H9 (cell line): ENCODE results near the gene SCNN1B. TPM values are rescaled to one million over a fixed set of nuclear protein-coding genes. Genes with fewer than 3 reads are reported as not detected.
A peak's percentile ranks its signal among the peaks of the same experiment; 100 is the strongest.

ENCODE experiments used
- DNase-seq: peaks from one replicate; pipeline ENCODE4 v3.0.0-alpha.2; 2017
- H2AFZ ChIP-seq: one replicate; pipeline ENCODE4 v1.6.1; 2013; ENCODE audit warnings: mild to moderate bottlenecking, low read length, control low read depth, moderate library complexity
- H2AK5ac ChIP-seq: 2 replicates; pipeline ENCODE4 v1.6.1; 2013; ENCODE audit warnings: low read length, control low read depth, mixed read lengths; ENCODE audit not compliant: insufficient read length
- H2BK120ac ChIP-seq: one replicate; pipeline ENCODE4 v1.6.1; 2013; ENCODE audit warnings: low read depth, mild to moderate bottlenecking, low read length, control low read depth, inconsistent platforms; ENCODE audit not compliant: poor library complexity, severe bottlenecking
- H2BK12ac ChIP-seq: 2 replicates; pipeline ENCODE4 v1.6.1; 2013; ENCODE audit warnings: low read length, control low read depth, mixed read lengths, low read depth; ENCODE audit not compliant: insufficient read length
- H2BK15ac ChIP-seq: 2 replicates; pipeline ENCODE4 v1.6.1; 2013; ENCODE audit warnings: low read depth, low read length, control low read depth
- H2BK20ac ChIP-seq: one replicate; pipeline ENCODE4 v1.6.1; 2013; ENCODE audit warnings: low read depth, mild to moderate bottlenecking, low read length, control low read depth, inconsistent platforms; ENCODE audit not compliant: poor library complexity, severe bottlenecking
- H2BK5ac ChIP-seq: 2 replicates; pipeline ENCODE4 v1.6.1; 2013; ENCODE audit warnings: low read length, control low read depth, mixed read lengths; ENCODE audit not compliant: insufficient read length
- H3K14ac ChIP-seq: 2 replicates; pipeline ENCODE4 v1.6.1; 2013; ENCODE audit warnings: low read length, control low read depth; ENCODE audit not compliant: insufficient read depth
- H3K18ac ChIP-seq: 2 replicates; pipeline ENCODE4 v1.6.1; 2013; ENCODE audit warnings: low read depth, mild to moderate bottlenecking, mixed read lengths, low read length, control low read depth; ENCODE audit not compliant: insufficient read length
- H3K23ac ChIP-seq: 2 replicates; pipeline ENCODE4 v1.6.1; 2013; ENCODE audit warnings: low read length, control low read depth, mixed read lengths, low read depth; ENCODE audit not compliant: insufficient read length
- H3K23me2 ChIP-seq: 2 replicates; pipeline ENCODE4 v1.6.1; 2013; ENCODE audit warnings: low read depth, mild to moderate bottlenecking, mixed read lengths, low read length, control low read depth; ENCODE audit not compliant: insufficient read length, poor library complexity, severe bottlenecking
- H3K27ac ChIP-seq: 2 replicates; pipeline ENCODE4 v1.5.1; 2013; ENCODE audit warnings: low read length, control low read depth, mixed read lengths, low read depth; ENCODE audit not compliant: insufficient read length
- H3K27me3 ChIP-seq: 2 replicates; pipeline ENCODE4 v1.6.1; 2013; ENCODE audit warnings: low read length, control low read depth, inconsistent platforms; ENCODE audit not compliant: insufficient read depth
- H3K4ac ChIP-seq: 2 replicates; pipeline ENCODE4 v1.6.1; 2013; ENCODE audit warnings: low read depth, mild to moderate bottlenecking, control low read depth, inconsistent platforms, low read length, moderate library complexity
- H3K4me1 ChIP-seq: 2 replicates; pipeline ENCODE4 v1.6.1; 2013; ENCODE audit warnings: low read length, control low read depth, inconsistent platforms; ENCODE audit not compliant: insufficient read depth
- H3K4me2 ChIP-seq: 2 replicates; pipeline ENCODE4 v1.6.1; 2013; ENCODE audit warnings: low read length, control low read depth, mixed read lengths; ENCODE audit not compliant: insufficient read length, insufficient read depth
- H3K56ac ChIP-seq: 2 replicates; pipeline ENCODE4 v1.6.1; 2013; ENCODE audit warnings: low read depth, mild to moderate bottlenecking, mixed read lengths, low read length, control low read depth; ENCODE audit not compliant: insufficient read length
- H3K79me1 ChIP-seq: 2 replicates; pipeline ENCODE4 v1.6.1; 2013; ENCODE audit warnings: low read depth, mild to moderate bottlenecking, moderate library complexity, low read length, control low read depth, inconsistent platforms; ENCODE audit not compliant: insufficient read depth, poor library complexity, severe bottlenecking
- H3K79me2 ChIP-seq: 2 replicates; pipeline ENCODE4 v1.6.1; 2013; ENCODE audit warnings: low read length, control low read depth, inconsistent platforms; ENCODE audit not compliant: insufficient read depth
- H3K9ac ChIP-seq: 2 replicates; pipeline ENCODE4 v1.6.1; 2013; ENCODE audit warnings: low read length, control low read depth, mixed read lengths; ENCODE audit not compliant: insufficient read length; ENCODE audit errors: extremely low read depth
- H3K9me3 ChIP-seq: one replicate; pipeline ENCODE4 v1.6.1; 2013; ENCODE audit warnings: low read depth, low read length, inconsistent platforms; ENCODE audit not compliant: control insufficient read depth
- H3T11ph ChIP-seq: one replicate; pipeline ENCODE4 v1.6.1; 2013; ENCODE audit warnings: mild to moderate bottlenecking, low read length, control low read depth, inconsistent platforms
- H4K20me1 ChIP-seq: one replicate; pipeline ENCODE4 v1.6.1; 2013; ENCODE audit not compliant: control insufficient read depth, insufficient read length, insufficient read depth
- H4K5ac ChIP-seq: 2 replicates; pipeline ENCODE4 v1.6.1; 2013; ENCODE audit warnings: low read depth, mild to moderate bottlenecking, mixed read lengths, low read length, control low read depth; ENCODE audit not compliant: insufficient read length
- H4K8ac ChIP-seq: replicated peaks from 2 replicates; pipeline ENCODE4 v1.6.1; 2013; ENCODE audit warnings: low read length, control low read depth, mixed read lengths, low read depth; ENCODE audit not compliant: insufficient read length
- H4K91ac ChIP-seq: 2 replicates; pipeline ENCODE4 v1.6.1; 2013; ENCODE audit warnings: low read depth, mild to moderate bottlenecking, moderate library complexity, mixed read lengths, low read length, control low read depth; ENCODE audit not compliant: insufficient read length
- H3K27ac Mint-ChIP-seq, 3 experiments: 2 replicates in 2 of 3; 3 replicates in 1 of 3; pipeline ENCODE4 v1.8.0; 2020 to 2021; ENCODE audit warnings: mixed read lengths in 3 of 3, mild to moderate bottlenecking in 1 of 3, moderate library complexity in 1 of 3
- H3K27me3 Mint-ChIP-seq: 2 replicates; pipeline ENCODE4 v1.8.0; 2021; ENCODE audit warnings: low read depth, mild to moderate bottlenecking, moderate library complexity, mixed read lengths
- H3K36me3 Mint-ChIP-seq, 3 experiments: 2 replicates in 2 of 3; 3 replicates in 1 of 3; pipeline ENCODE4 v1.8.0; 2020 to 2021; ENCODE audit warnings: low read depth in 3 of 3, mixed read lengths in 3 of 3; ENCODE audit not compliant: insufficient read depth in 1 of 3
- H3K4me1 Mint-ChIP-seq, 2 experiments: 2 replicates each; pipeline ENCODE4 v1.8.0; 2020; ENCODE audit warnings: mixed read lengths in 2 of 2
- H3K4me3 Mint-ChIP-seq, 2 experiments: 2 replicates in 1 of 2; 3 replicates in 1 of 2; pipeline ENCODE4 v1.8.0; 2020 to 2021; ENCODE audit warnings: mild to moderate bottlenecking in 2 of 2, mixed read lengths in 2 of 2, moderate library complexity in 1 of 2
- H3K9me3 Mint-ChIP-seq, 2 experiments: 2 replicates in 1 of 2; 3 replicates in 1 of 2; pipeline ENCODE4 v1.8.0; 2020; ENCODE audit warnings: mild to moderate bottlenecking in 2 of 2, mixed read lengths in 2 of 2, moderate library complexity in 1 of 2
- whole genome bisulfite sequencing: extraction: QIAGEN DNeasy Blood & Tissue Kit; methylation state at CpG from one replicate; pipeline ENCODE4 v1.1.7; 2013; ENCODE audit warnings: missing lambda C conversion rate, low lambda C conversion rate, mixed read lengths; ENCODE audit not compliant: insufficient read length; ENCODE audit errors: extremely low coverage; 5-methylcytosine and 5-hydroxymethylcytosine counted together
- total RNA-seq: library from RNA; stranded (reverse); gene quantifications from 2 replicates; pipeline ENCODE4 v1.2.1, GENCODE V29; 2021
- TF ChIP-seq, protein P1 (sequence below): fragments of 200-600 bp; sonication (generic); conservative IDR thresholded peaks from 3 replicates; pipeline ENCODE4 v1.8.0; 2021; ENCODE audit warnings: antibody characterized with exemption, mild to moderate bottlenecking

SCNN1B gene
- total RNA-seq, 1 experiment from 2014 or later = 0.11 TPM

DNA sequence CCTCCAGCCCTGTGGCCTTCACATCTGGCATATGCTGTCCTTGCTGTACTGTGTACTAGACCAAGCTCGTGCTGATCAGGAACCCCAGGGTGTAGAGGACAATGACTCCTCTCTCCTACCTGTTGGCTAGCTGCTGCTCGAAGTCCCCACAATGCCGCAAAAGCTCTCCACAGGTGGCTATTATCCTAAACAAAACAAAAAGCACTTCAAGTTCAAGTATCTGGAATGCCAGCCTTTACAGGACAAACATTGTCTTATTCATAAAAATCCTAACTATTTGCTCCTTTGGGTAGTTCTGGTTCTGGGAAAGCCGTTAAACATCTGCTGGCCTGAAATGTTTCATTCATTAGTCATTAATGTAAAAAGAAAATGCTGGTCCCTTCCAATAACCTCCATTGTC is 108.1 kb downstream of the SCNN1B start:
- Histone ChIP-seq H2BK5ac (no peak overlapping the region), H3K23ac (no peak overlapping the region), H3K56ac (no peak overlapping the region), H3K27ac (no peak overlapping the region), H3K4me2 (no peak overlapping the region), H3K79me1 (no peaks in the 10 kb centered on the region), H3K27me3 (no peaks in the 10 kb centered on the region), H4K20me1 (no peaks in the 10 kb centered on the region), H3T11ph (no peak overlapping the region), H2AK5ac (no peak overlapping the region), H2BK15ac (no peak overlapping the region), H2AFZ (no peak overlapping the region), H3K4me1 (peaks cover 3% of the 10 kb centered on the region; the same call in 1 of the 2 replicates), H3K4ac (no peak overlapping the region), H3K14ac (no peak overlapping the region), H2BK12ac (no peak overlapping the region), H4K8ac (no peak overlapping the region), H3K18ac (no peak overlapping the region), H4K91ac (no peak overlapping the region), H3K23me2 (no peaks in the 10 kb centered on the region), H2BK20ac (no peak overlapping the region), H3K9me3 (no peaks in the 10 kb centered on the region), H4K5ac (no peak overlapping the region), H3K9ac (no peak overlapping the region), H3K79me2 (no peaks in the 10 kb centered on the region), H2BK120ac (no peak overlapping the region)
- peaks cover 7 to 51% (median 43%) of the 10 kb centered on the region in 3 experiments; a peak in 6 of 7 replicates for H3K36me3 Mint-ChIP-seq
- no peaks in the 10 kb centered on the region for H3K27me3 Mint-ChIP-seq
- WGBS = no CpG with 5 or more reads among the region's 4 CpGs
- TF ChIP-seq, protein P1, sequence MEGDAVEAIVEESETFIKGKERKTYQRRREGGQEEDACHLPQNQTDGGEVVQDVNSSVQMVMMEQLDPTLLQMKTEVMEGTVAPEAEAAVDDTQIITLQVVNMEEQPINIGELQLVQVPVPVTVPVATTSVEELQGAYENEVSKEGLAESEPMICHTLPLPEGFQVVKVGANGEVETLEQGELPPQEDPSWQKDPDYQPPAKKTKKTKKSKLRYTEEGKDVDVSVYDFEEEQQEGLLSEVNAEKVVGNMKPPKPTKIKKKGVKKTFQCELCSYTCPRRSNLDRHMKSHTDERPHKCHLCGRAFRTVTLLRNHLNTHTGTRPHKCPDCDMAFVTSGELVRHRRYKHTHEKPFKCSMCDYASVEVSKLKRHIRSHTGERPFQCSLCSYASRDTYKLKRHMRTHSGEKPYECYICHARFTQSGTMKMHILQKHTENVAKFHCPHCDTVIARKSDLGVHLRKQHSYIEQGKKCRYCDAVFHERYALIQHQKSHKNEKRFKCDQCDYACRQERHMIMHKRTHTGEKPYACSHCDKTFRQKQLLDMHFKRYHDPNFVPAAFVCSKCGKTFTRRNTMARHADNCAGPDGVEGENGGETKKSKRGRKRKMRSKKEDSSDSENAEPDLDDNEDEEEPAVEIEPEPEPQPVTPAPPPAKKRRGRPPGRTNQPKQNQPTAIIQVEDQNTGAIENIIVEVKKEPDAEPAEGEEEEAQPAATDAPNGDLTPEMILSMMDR = no peak
- peak overlapping the region; percentile 23 to 79 (median 62); a peak in 5 of 7 replicates for H3K27ac Mint-ChIP-seq
- no peaks in the 10 kb centered on the region for H3K9me3 Mint-ChIP-seq
- peaks cover 27 to 32% of the 10 kb centered on the region in 2 experiments for H3K4me1 Mint-ChIP-seq
- no peak for DNase-seq
- no peak overlapping the region for H3K4me3 Mint-ChIP-seq
